HG03135 (cell line): ENCODE results near the gene HORMAD1.
A peak's percentile ranks its signal among the peaks of the same experiment; 100 is the strongest.
"Not testable (repeated sequence)": the region's sequence is repeated elsewhere in the genome, so short reads cannot be mapped to it uniquely, and the experiment has no call there.

Source experiments
- ATAC-seq: cut with Tn5 transposase; IDR thresholded peaks from one replicate; pipeline ENCODE4 v1.9.1; 2021; ENCODE audit warnings: mild to moderate bottlenecking, moderate library complexity; ENCODE audit not compliant: unreplicated experiment

The HORMAD1 gene

DNA sequence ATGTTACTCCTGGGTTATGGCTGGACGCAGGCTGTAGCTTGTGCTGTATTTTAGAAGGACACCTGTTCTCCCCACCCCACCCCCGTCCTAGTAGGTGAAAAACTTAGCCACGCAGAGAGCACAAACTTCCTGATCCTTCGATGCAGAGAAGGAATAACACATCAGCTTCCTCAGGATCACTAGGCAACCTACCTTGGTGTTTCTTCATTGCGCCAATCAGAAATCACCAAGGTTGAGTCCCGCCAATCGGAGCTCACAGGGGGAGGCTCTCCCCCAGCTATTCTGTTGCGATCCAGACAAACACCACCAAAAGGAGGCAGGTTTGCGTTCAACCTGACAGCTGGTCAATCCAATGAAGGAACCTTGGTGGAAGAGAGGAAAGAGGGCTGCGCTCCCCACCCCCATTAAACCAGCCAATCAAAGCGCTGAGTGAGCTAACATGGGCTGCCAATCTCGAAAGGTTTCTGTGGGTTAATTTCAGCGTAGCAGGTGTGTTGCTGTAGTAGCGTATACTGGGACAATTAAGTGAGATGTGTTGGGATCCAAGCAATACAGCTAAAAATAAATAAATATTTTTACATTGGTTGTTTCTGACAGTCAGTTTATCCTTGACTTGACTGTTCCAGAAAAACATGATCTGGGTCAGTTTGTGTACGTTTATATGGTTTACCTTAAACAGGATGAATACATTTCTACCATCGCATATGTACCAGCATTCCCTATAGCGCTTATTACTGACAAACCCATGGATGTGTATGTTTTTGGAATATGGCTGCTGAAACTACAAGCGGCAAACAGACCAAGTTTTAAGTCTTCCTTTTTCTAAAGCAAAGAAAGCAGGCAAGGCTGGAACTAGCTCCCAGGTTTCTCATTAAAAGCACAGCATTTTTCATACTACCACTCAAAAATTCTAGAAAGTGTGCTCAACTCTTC lies 23.4 kb downstream of the HORMAD1 start, which contains the start of gene GOLPH3L:
Gene GOLPH3L (minus strand): TSS at position 160 of the 933 bp plus-strand sequence. CDS start 2,316 bp downstream, outside the sequence.
- peak; percentile 99 for ATAC-seq

- no peak for ATAC-seq
Observed at GRCh38 chr1:150696590-150696989, 24.1 kb downstream of the HORMAD1 start.

DNA sequence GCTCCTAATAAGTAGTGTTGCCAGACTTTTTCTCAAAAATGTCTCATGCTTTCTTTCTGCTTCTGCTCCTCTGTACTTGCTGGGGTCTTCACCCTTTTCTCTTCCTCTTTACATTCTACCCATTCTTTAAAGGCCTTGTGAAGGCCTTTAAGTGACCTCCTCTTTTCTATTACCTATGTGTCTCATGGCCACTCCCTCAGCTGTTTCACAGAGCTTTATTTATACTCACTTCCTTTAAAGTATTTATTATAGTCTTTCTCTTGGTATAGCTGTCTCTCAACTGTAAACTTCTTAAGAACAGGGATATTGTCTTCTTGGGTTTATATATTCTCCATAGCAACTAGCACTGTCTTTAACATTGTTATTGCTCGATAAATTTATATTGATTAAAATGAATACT lies 24.5 kb downstream of the HORMAD1 start:
- no peak for ATAC-seq

GRCh38 chr1:150695561-150695960 lies 25.1 kb downstream of the HORMAD1 start:
- ATAC-seq: no peak

DNA sequence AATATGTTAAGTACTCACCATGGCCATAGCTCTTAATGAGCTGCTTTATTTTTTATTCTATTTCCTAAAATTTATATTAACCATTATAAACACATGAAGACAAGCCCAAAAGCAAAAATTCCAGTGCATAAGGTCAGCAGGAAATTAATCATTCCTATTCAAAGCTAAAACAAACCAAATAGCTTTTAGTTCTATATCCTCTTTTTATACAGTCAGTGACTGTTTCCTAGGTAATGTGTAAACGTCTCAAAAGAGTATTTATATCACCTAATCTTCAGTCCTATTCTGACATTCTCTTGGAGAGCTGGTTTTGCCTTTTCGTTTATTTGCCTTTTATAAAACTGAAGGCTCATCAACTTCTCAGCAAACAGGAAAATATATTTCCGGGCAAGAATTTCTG lies 28.0 kb downstream of the HORMAD1 start:
- ATAC-seq: no peak

DNA sequence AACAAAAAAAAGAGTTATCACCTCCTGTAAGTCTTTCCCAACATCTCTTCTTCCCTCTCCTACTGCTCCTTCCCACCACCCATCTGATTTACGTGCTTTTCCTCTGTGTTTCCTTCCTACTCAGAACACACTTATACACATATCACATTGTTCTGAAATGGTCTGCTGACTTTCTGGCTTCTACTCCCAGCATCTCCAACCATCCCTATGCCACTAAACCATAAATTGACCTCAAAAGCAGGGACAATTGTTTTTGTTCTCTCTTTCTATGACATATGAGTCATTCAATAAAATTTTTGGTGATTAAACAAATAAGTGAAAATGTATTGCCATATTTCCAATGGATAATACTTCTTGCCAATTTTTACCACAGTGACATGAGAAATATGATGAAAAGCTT lies 31.9 kb downstream of the HORMAD1 start:
- no peak for ATAC-seq

- no peak for ATAC-seq
Observed at GRCh38 chr1:150686275-150686674, 34.4 kb downstream of the HORMAD1 start.

- no peak for ATAC-seq
Observed at GRCh38 chr1:150683914-150684313, 36.8 kb downstream of the HORMAD1 start.

DNA sequence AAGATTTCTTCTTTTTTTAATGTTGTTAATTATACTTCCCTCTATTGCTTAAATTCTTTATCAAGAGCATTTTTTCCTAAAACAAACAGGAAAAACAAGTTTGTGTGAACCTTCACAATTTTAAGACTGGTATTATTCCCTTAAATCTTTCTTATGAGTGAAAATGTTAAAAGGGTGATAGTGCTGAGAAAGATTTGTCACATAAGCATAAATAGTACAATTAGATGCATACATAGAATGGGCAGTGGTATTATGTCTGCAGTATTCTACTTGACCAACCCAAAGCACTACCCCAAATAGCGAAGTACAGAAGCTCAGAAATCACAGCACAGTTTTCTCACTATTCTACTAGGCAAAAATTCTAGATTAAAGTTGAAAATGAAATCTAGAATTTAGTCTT lies 41.7 kb downstream of the HORMAD1 start:
- ATAC-seq: no peak

DNA sequence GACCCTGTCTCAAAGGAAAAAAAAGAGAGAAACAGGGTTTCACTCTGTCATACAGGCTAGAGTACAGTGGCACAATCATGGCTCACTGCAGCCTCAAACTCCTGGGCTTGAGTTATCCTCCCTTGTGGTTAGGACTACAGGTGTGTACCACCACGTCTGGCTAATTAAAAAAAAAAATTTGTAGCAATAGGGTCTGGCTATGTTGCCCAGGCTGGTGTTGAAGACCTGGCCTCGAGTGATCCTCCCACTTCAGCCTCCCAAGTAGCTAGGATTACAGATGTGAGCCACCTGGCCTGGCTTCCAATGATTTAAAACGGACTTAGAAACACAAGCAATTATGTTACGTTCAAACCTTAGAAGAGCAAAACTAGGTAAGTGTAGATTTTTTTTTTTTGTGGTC lies 45.8 kb downstream of the HORMAD1 start:
- no peak for ATAC-seq

DNA sequence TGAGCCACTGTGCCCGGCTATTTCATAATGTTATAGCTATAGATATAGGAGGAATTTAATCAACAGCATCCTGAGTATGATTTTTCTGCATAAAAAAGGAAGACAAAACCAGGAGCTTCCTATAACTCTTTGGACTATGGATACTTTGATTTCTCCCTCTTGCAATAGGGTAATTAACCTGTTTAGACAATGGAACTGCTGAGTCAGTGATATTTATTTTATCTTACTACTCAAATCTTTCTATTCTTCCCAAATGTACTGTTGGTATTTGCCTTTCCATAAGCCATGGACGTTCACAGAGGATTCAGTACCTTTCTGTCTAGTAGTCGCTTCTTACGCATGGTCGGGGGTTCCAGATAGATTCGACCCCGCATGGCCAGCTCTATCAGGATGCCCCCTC lies 57.4 kb downstream of the HORMAD1 start:
- ATAC-seq: no peak

- no peak for ATAC-seq
Observed at GRCh38 chr1:150662811-150663210, 57.9 kb downstream of the HORMAD1 start.

DNA sequence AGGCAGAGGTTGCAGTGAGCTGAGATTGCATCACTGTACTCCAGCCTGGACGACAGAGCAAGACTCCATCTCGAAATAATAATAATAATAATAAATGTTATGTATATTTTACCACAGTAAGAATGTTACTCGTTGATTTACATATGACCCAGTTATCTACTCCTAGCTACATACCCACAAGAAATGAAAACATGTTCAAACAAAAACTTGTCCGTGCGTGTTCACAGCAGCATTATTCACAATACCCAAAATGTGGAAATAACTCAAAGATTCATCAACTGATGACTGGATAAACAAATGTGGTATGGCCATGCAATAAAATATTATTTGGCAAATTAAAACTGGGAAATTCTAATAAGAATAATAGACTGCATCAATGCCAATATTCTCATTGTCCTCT lies 59.5 kb downstream of the HORMAD1 start:
- ATAC-seq: no peak

- no peak for ATAC-seq
Observed at GRCh38 chr1:150660584-150660983, 60.1 kb downstream of the HORMAD1 start.

GRCh38 chr1:150657064-150657463 lies 63.6 kb downstream of the HORMAD1 start:
- not testable (repeated sequence) for ATAC-seq

GRCh38 chr1:150654635-150655034 lies 66.1 kb downstream of the HORMAD1 start:
- not testable (repeated sequence) for ATAC-seq

DNA sequence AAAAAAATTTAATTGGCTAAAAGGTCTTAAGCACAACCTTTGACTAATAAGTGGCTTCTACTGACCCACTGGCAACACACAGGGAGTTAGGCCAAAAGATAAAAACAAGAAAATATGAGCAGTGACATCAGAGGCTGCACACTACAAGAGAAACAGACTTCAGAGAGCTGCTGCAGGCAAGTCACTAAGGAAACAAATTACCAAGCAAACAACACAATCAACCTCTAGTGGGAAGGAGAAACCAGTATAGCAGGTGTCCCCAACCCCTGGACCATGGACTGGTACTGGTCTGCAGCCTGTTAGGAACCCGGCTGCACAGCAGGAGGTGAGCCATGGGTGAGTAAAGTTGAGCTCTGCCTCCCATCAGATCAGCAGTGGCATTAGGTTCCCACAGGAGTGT lies 70.5 kb downstream of the HORMAD1 start:
- no peak for ATAC-seq

GRCh38 chr1:150649441-150650075 lies 71.1 kb downstream of the HORMAD1 start:
- ATAC-seq: no peak
